AG10803 (cell line): ENCODE measurements around the gene SYTL1.

Source experiments
- DNase-seq: peaks from one replicate; pipeline ENCODE4 v3.0.0; 2010; ENCODE audit warnings: low read depth
- H3K4me3 ChIP-seq: 2 replicates; pipeline ENCODE4 v1.5.1; 2011; ENCODE audit warnings: mild to moderate bottlenecking, low read length, control low read depth
- TF ChIP-seq, protein P1 (sequence below): conservative IDR thresholded peaks from 2 replicates; pipeline ENCODE4 v1.5.1; 2011; ENCODE audit warnings: mild to moderate bottlenecking, low read length, control low read depth, inconsistent platforms

SYTL1 gene

DNA sequence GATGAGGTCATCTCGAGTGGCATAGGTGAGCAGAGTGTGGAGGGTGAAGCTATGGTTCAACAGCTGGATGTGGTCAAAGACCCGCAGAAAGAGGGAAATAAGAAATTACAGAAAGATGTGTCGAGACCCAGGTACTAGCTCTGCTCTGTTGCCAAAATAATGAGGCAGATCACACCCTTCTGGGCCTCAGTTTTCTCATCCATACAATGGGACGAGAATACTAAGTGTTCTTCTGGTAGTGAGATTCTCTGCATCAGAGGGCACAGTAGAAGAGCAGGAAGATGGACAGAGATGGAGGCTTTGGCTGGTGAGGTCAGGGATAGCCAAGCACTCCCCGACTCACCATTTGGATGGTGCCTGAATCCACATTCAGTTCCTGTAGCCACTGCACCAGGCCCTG, 13.9 kb downstream of the SYTL1 start:
- no peak for DNase-seq
- TF ChIP-seq, protein P1, sequence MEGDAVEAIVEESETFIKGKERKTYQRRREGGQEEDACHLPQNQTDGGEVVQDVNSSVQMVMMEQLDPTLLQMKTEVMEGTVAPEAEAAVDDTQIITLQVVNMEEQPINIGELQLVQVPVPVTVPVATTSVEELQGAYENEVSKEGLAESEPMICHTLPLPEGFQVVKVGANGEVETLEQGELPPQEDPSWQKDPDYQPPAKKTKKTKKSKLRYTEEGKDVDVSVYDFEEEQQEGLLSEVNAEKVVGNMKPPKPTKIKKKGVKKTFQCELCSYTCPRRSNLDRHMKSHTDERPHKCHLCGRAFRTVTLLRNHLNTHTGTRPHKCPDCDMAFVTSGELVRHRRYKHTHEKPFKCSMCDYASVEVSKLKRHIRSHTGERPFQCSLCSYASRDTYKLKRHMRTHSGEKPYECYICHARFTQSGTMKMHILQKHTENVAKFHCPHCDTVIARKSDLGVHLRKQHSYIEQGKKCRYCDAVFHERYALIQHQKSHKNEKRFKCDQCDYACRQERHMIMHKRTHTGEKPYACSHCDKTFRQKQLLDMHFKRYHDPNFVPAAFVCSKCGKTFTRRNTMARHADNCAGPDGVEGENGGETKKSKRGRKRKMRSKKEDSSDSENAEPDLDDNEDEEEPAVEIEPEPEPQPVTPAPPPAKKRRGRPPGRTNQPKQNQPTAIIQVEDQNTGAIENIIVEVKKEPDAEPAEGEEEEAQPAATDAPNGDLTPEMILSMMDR: no peak
- H3K4me3 ChIP-seq: no peak overlapping the region

DNA sequence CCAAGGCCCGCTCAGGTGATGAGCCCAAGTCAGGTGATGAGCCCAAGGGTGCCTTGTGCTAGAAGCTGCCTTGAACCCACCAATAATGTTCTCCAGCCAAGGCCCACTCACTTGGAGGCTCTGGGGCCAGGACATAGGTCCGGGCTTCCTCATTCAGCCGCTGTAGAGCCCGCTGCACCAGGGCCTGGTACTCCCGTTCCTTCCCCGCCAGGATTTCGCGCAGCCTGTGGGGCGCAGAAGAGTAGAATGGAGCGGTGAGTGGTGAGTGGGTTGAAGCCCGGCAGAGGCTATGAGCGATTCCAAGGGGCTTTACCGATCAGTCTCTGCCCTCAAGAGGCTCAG, 14.4 kb downstream of the SYTL1 start:
- no peak for DNase-seq
- TF ChIP-seq, protein P1: no peak
- no peak overlapping the region for H3K4me3 ChIP-seq

DNA sequence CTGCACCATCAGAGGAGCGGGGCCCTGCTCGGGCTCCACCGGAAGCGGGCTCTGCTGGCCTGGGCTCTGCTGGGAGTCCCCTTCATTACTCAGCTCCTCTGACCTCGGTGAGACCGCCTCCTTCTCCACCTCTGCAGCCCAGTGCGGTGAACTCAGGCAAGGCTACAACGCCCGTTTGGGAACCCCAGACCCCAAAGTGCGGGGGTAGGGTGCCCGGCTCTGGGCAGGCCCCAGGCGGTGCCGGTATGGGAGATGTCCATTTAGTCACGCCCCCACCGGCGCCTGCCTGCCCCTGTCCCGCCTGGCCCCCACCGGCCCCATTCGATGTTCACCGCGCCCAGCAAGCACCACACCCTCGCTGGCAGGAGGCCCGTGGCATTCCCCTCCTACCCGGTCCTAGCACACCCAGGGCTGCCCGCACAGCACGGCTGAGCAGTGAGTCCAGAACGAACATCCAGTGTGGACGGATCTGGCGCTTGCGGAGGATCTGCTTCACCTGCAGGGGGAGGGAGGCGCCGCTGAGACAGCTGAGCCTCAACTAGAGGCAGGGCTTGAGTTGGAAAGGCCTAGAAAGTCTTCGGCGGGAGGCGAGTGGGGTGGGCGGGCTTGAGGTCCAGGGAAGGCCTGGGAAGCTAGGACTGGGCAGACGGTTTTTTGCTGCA, 14.9 kb downstream of the SYTL1 start:
- DNase-seq: no peak
- TF ChIP-seq, protein P1: no peak
- H3K4me3 ChIP-seq: no peak overlapping the region

DNA sequence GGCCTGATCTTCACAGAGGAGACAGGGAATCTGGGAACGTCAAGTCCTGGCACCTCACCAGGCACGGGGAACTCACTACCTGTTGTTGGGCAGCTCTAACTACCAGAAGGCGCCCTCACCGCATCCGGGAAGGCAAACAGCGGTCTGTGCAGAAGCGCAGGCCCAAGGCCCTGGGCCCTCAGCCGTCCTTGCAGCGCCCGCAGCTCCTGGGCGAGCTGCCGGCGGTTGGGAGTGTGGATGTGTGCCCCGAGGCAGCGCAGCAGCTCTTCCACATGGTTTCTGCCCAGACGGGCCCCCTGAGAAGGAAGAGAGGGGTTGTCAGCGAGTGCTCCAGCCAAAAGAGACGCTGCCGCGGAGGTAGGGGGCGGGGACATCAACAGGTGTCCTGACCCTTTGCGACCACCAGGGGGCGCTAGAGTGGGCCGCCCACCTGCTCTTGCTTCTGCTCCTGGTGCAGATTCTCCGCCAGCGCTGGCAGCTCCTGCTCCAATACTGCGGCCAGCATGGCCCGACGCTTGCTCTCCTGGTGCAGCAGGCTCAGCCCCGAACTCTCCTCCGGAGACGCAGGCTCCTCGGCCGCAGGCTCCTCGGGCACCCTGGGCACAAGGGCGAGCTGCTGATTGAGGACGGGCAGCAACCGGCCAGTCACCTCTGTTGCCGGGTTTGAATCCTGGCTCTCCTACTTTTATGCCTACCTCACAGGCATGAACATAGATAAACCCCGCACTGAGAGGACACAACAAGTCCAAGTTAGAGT, 15.6 kb downstream of the SYTL1 start:
- TF ChIP-seq, protein P1: peak; percentile 78
- peak; percentile 33 for DNase-seq
- no peak overlapping the region for H3K4me3 ChIP-seq

DNA sequence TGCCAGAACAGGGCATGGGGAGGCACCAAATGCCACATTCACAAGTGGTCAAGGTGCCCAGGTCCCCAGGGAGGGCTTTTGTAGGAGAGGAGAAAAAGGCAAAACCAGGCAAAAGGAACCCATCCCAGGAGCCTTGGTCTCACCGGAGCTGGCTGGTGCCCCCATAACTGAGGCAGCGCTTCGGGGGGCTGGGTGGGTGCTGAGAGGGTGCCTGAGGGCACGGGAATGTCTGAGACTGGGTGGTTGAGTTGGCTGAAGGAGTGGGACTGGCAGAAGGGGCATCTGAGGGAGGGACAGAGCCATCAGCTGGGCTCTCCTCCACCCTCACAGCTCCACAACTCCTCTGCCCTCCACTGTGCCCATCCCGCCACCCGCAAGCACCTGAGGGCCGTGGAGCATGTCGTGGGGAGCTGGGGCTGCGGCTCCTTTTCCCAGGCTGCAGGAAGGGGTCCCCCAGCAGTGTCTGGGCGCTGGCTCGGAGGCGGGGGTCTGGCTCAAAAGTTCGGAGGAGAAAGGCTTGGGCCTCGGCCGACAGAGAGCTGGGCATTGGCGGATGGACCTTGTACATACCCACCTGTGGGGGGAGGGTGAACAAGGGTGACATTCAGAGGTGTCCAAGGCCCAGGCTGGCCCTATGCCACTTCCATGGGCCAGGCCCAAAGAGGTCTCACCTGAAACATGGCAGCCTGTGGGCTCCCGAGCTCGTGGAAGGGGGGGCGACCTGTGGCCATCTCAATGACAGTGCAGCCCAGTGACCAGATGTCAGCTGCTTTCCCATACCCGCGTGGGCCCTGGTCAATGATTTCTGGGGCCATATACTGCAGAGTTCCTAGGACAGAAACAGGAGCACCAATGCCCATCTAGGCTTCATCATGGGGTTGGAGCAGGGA, 16.5 kb downstream of the SYTL1 start:
- TF ChIP-seq, protein P1: no peak
- no peak for DNase-seq
- no peak overlapping the region for H3K4me3 ChIP-seq

DNA sequence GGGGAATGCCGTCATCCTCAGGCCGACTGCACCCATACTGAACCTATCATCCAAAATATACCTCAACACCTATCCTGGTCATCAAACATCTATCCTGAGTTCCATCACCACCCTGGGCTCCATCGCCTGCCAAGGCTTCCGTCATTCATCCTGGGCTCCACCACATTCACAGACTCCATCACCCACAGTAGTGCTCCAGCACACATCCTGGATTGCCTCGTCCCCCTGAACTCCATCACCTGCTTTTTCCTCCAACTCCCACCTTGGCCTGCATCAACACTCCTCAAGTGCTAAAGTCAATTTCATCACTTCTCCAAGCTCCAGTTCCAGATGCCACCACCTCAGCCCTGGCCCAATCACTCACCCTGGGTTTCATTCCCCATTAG, 17.1 kb downstream of the SYTL1 start:
- DNase-seq: no peak
- TF ChIP-seq, protein P1: no peak
- no peak overlapping the region for H3K4me3 ChIP-seq
